ENCODE measurements around the gene PRKG1.

GRCh38 chr10:52308251-52309031 lies 1234.2 kb downstream of the PRKG1 start:
- TF ChIP-seq, protein P1, sequence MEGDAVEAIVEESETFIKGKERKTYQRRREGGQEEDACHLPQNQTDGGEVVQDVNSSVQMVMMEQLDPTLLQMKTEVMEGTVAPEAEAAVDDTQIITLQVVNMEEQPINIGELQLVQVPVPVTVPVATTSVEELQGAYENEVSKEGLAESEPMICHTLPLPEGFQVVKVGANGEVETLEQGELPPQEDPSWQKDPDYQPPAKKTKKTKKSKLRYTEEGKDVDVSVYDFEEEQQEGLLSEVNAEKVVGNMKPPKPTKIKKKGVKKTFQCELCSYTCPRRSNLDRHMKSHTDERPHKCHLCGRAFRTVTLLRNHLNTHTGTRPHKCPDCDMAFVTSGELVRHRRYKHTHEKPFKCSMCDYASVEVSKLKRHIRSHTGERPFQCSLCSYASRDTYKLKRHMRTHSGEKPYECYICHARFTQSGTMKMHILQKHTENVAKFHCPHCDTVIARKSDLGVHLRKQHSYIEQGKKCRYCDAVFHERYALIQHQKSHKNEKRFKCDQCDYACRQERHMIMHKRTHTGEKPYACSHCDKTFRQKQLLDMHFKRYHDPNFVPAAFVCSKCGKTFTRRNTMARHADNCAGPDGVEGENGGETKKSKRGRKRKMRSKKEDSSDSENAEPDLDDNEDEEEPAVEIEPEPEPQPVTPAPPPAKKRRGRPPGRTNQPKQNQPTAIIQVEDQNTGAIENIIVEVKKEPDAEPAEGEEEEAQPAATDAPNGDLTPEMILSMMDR (IDR thresholded peaks at IDR 0.05; ENCODE audit: insufficient read depth, low read length), result peak; percentile 28
- TF ChIP-seq REST (IDR thresholded peaks at IDR 0.05; ENCODE audit: insufficient replicate concordance, low read depth), result no peak
- TF ChIP-seq POLR2AphosphoS5 (IDR thresholded peaks at IDR 0.05; ENCODE audit: low read depth), result no peak
- TF ChIP-seq GABPA (IDR thresholded peaks at IDR 0.05; ENCODE audit: low read depth), result no peak

Data from HL-60 (cell line).